ENCODE data around the gene ABCG1. TPM values are rescaled to one million over a fixed set of nuclear protein-coding genes. Genes with fewer than 3 reads are reported as not detected.

Gene ABCG1
- total and polyA plus RNA-seq, 2 experiments from 2014 or later, result 1.3 to 4.4 TPM

GRCh38 chr21:42308161-42308913 is 89.4 kb downstream of the ABCG1 start:
- Mint-ChIP-seq H3K4me1 (peaks cover 12% of the 10 kb centered on the region), H3K4me3 (no peak overlapping the region), H3K27me3 (ENCODE audit: insufficient read depth, low read depth, poor library complexity) (peaks cover 8% of the 10 kb centered on the region), H3K9me3 (no peaks in the 10 kb centered on the region), H3K27ac (no peak overlapping the region), H3K36me3 (ENCODE audit: low read depth) (no peaks in the 10 kb centered on the region)
- Histone ChIP-seq H3K4me3 (no peak overlapping the region), H3K9me2 (ENCODE audit: insufficient read depth) (no peaks in the 10 kb centered on the region), H3K27ac (ENCODE audit: low read depth) (no peak overlapping the region), H3K79me2 (replicated peaks; ENCODE audit: insufficient read depth) (no peaks in the 10 kb centered on the region), H4K20me1 (replicated peaks; ENCODE audit: insufficient read depth) (no peaks in the 10 kb centered on the region), H2AFZ (no peak overlapping the region), H3K36me3 (ENCODE audit: insufficient read depth) (no peaks in the 10 kb centered on the region), H3K4me2 (no peak overlapping the region), H3F3A (replicated peaks; ENCODE audit: low read depth) (no peaks in the 10 kb centered on the region), H3K4me1 (ENCODE audit: insufficient read depth) (0 out of 2 replicates have a peak, but pooled peaks cover 3% of the 10 kb centered on the region), H3K27me3 (ENCODE audit: insufficient read depth) (no peaks in the 10 kb centered on the region)
- ATAC-seq, result no peak
- DNase-seq (ENCODE audit: low spot score), result no peak
- TF ChIP-seq ZNF114 (CRISPR knock-in tag; IDR thresholded peaks at IDR 0.05) (no peak), CREB1 (CRISPR knock-in tag; IDR thresholded peaks at IDR 0.05; ENCODE audit: low read depth) (no peak), EZH2phosphoT487 (IDR thresholded peaks at IDR 0.05; ENCODE audit: unreplicated experiment) (no peak), CTCF (conservative IDR thresholded peaks at IDR 0.05; ENCODE audit: low read depth in 2 of 2) (no peak), EZH2 (IDR thresholded peaks at IDR 0.05; ENCODE audit: low read depth, unreplicated experiment) (no peak)

- no peak; the same call in 2 of the 3 replicates for ATAC-seq
- no peaks in the 10 kb centered on the region for H3K9me3 Mint-ChIP-seq
- Histone ChIP-seq H4K20me1 (replicated peaks; ENCODE audit: insufficient read depth) (no peaks in the 10 kb centered on the region), H3K9me2 (ENCODE audit: insufficient read depth) (no peaks in the 10 kb centered on the region), H3F3A (replicated peaks; ENCODE audit: low read depth) (no peaks in the 10 kb centered on the region), H3K27me3 (ENCODE audit: insufficient read depth) (no peaks in the 10 kb centered on the region), H3K27ac (ENCODE audit: low read depth) (no peak overlapping the region), H3K36me3 (ENCODE audit: insufficient read depth) (no peaks in the 10 kb centered on the region), H3K4me1 (ENCODE audit: insufficient read depth) (peaks cover 11% of the 10 kb centered on the region; the same call in 1 of the 2 replicates), H3K4me3 (no peak overlapping the region), H3K4me2 (0 out of 2 replicates have a peak overlapping the region, but pooled peaks have one; percentile 83), H3K79me2 (replicated peaks; ENCODE audit: insufficient read depth) (no peaks in the 10 kb centered on the region), H2AFZ (peak overlapping the region; percentile 94)
- H3K27ac Mint-ChIP-seq, result no peak overlapping the region
- H3K36me3 Mint-ChIP-seq (ENCODE audit: low read depth), result no peaks in the 10 kb centered on the region
- peaks cover 10% of the 10 kb centered on the region for H3K27me3 Mint-ChIP-seq (ENCODE audit: insufficient read depth, low read depth, poor library complexity)
- H3K4me1 Mint-ChIP-seq, result peaks cover 19% of the 10 kb centered on the region
- DNase-seq (ENCODE audit: low spot score), result no peak
- H3K4me3 Mint-ChIP-seq, result peak overlapping the region; percentile 65; the same call in 2 of the 3 replicates
- TF ChIP-seq REST (IDR thresholded peaks at IDR 0.05; ENCODE audit: unreplicated experiment), result no peak
- TF ChIP-seq EZH2 (IDR thresholded peaks at IDR 0.05; ENCODE audit: low read depth, unreplicated experiment), result no peak
- TF ChIP-seq POLR2AphosphoS5 (IDR thresholded peaks at IDR 0.05; ENCODE audit: low read depth), result no peak
- TF ChIP-seq JUNB (IDR thresholded peaks at IDR 0.05; ENCODE audit: unreplicated experiment), result no peak
- TF ChIP-seq EZH2phosphoT487 (IDR thresholded peaks at IDR 0.05; ENCODE audit: unreplicated experiment), result no peak
- no peak for TF ChIP-seq ETS1 (IDR thresholded peaks at IDR 0.05)
- no peak for TF ChIP-seq ZNF331 (CRISPR knock-in tag; IDR thresholded peaks at IDR 0.05; ENCODE audit: low read depth)
- TF ChIP-seq NANOG (IDR thresholded peaks at IDR 0.05; ENCODE audit: borderline replicate concordance), result no peak
Observed at GRCh38 chr21:42308914-42309752, 90.2 kb downstream of the ABCG1 start.

Measured in GM23338 (cell line).